GM12864 (cell line): ENCODE results near the gene RAB6A.
"Not testable (repeated sequence)": the region's sequence is repeated elsewhere in the genome, so short reads cannot be mapped to it uniquely, and the experiment has no call there.

Experiments used
- DNase-seq: peaks from one replicate; pipeline ENCODE4 v3.0.0-alpha.2; 2011; ENCODE audit warnings: low read depth
- H3K4me3 ChIP-seq: 2 replicates; pipeline ENCODE4 v1.5.1; 2011; ENCODE audit warnings: mild to moderate bottlenecking, low read depth, low read length, control low read depth
- CTCF ChIP-seq: IDR thresholded peaks from 2 replicates; pipeline ENCODE4 v1.5.1; 2011; ENCODE audit warnings: low read depth, mild to moderate bottlenecking, moderate library complexity, low read length, control low read depth, inconsistent platforms; ENCODE audit errors: missing control alignments

RAB6A gene

GRCh38 chr11:73795925-73796632, 35.2 kb upstream of the RAB6A start:
- H3K4me3 ChIP-seq: no peak overlapping the region
- no peak for DNase-seq
- TF ChIP-seq CTCF: no peak

GRCh38 chr11:73792584-73792983, 31.7 kb upstream of the RAB6A start:
- TF ChIP-seq CTCF: no peak
- no peak overlapping the region for H3K4me3 ChIP-seq
- no peak for DNase-seq

GRCh38 chr11:73789279-73789670, 28.4 kb upstream of the RAB6A start:
- peak overlapping the region; percentile 72; the same call in 1 of the 2 replicates for H3K4me3 ChIP-seq
- no peak for TF ChIP-seq CTCF
- no peak for DNase-seq

GRCh38 chr11:73787643-73788558, 27.0 kb upstream of the RAB6A start, which contains the start of gene MRPL48:
Gene MRPL48 (plus strand): TSS chr11:73787874. CDS start chr11:73787972, 98 bp downstream.
- no peak for TF ChIP-seq CTCF
- peak within 1 kb of the TSS; percentile 72 for H3K4me3 ChIP-seq
- DNase-seq: peak; percentile 78

GRCh38 chr11:73787051-73787642, 26.3 kb upstream of the RAB6A start:
- DNase-seq: no peak
- TF ChIP-seq CTCF: no peak
- H3K4me3 ChIP-seq: peak overlapping the region; percentile 72

- not testable (repeated sequence) for H3K4me3 ChIP-seq, DNase-seq
These were observed 24.6 kb upstream of the RAB6A start for GRCh38 chr11:73785467-73785866.

GRCh38 chr11:73784734-73785133, 23.9 kb upstream of the RAB6A start:
- no peak overlapping the region for H3K4me3 ChIP-seq
- no peak for DNase-seq
- no peak for TF ChIP-seq CTCF
